Heart right ventricle (tissue), 16 donors: ENCODE results near the gene GCA. TPM values are rescaled to one million over a fixed set of nuclear protein-coding genes. Genes with fewer than 3 reads are reported as not detected.

Source experiments
- ATAC-seq, 8 donors: fragments of 200-7000 bp; cut with Tn5 transposase; one replicate each; pipeline ENCODE4 v1.9.1; 2020; ENCODE audit warnings: mild to moderate bottlenecking in 8 of 8, moderate library complexity in 8 of 8, moderate number of reproducible peaks in 1 of 8
- DNase-seq, 2 donors: peaks; one replicate each; pipeline ENCODE4 v3.0.0-alpha.2; 2020
- H3K27ac ChIP-seq, 10 donors: fragments of 200-600 bp; sonication (generic) in 2 of 10; one replicate each; pipeline versions ENCODE4 v1.5.0 to v1.8.0; 2020 to 2022; ENCODE audit warnings: mild to moderate bottlenecking in 3 of 10
- H3K27me3 ChIP-seq, 7 donors: fragments of 200-600 bp; one replicate each; pipeline ENCODE4 v1.8.0; 2021 to 2022; ENCODE audit warnings: mild to moderate bottlenecking in 2 of 7
- H3K36me3 ChIP-seq, 9 donors: fragments of 200-600 bp; sonication (generic) in 1 of 9; one replicate each; pipeline versions ENCODE4 v1.5.0 to v1.8.0; 2020 to 2022; ENCODE audit warnings: mild to moderate bottlenecking in 2 of 9
- H3K4me1 ChIP-seq, 9 donors: fragments of 200-600 bp; sonication (generic) in 1 of 9; one replicate each; pipeline versions ENCODE4 v1.5.0 to v1.8.0; 2020 to 2022; ENCODE audit warnings: mild to moderate bottlenecking in 4 of 9
- H3K4me3 ChIP-seq, 10 donors: fragments of 200-600 bp; sonication (generic) in 2 of 10; one replicate each; pipeline versions ENCODE4 v1.5.0 to v1.8.0; 2020 to 2022; ENCODE audit warnings: mild to moderate bottlenecking in 7 of 10, moderate library complexity in 2 of 10
- H3K9me3 ChIP-seq, 11 donors: fragments of 200-600 bp in 10 of 11; sonication (generic) in 2 of 11; one replicate each; pipeline versions ENCODE4 v1.5.0 to v1.8.0; 2013 to 2022; ENCODE audit warnings: mild to moderate bottlenecking in 2 of 11, control low read depth in 1 of 11, moderate library complexity in 1 of 11
- CTCF ChIP-seq, 9 donors: fragments of 200-600 bp; sonication (generic) in 2 of 9; IDR thresholded peaks; one replicate each; pipeline versions ENCODE4 v1.5.0 to v1.8.0; 2021 to 2022; ENCODE audit warnings: antibody characterized with exemption in 9 of 9, mild to moderate bottlenecking in 5 of 9, moderate library complexity in 1 of 9
- WGBS, 2 donors: extraction: QIAGEN DNeasy Blood & Tissue Kit; methylation state at CpG; one replicate each; pipeline ENCODE4 v1.1.7; 2013; ENCODE audit warnings: inconsistent platforms in 1 of 2; 5-methylcytosine and 5-hydroxymethylcytosine counted together
- intact Hi-C, 10 donors: fragments of 100-400 bp; cut with DNase I; formaldehyde crosslinking; loops; one replicate each; pipeline versions ENCODE4 v1.11.1 to v1.14.2; 2022
- polyA plus RNA-seq, 2 donors: library from polyadenylated mRNA; stranded (reverse); fragments of 200-250 nt; gene quantifications; one replicate each; pipeline ENCODE4 v1.2.3, GENCODE V29; 2013
- total RNA-seq, 10 donors: library from RNA; stranded (reverse); fragmentation: NEBNext Ultra II Directional in 3 of 10; extraction: Animal tissue kit (Norgen Biotek cat#: 25700) in 3 of 10; gene quantifications; one replicate each; pipeline versions ENCODE4 v1.2.1 to v1.2.4, GENCODE V29; 2021 to 2023
- donor health status: Arrhythmogenic right ventricular cardiomyopathy.
- donor health status: ischemic (EF 13 %, LVEDD 7.1; RV severe dilation, severe dysfunction).
- donor health status: healthy with polysubstance abuse.
- donor health status: DM: no; HTN: yes; CAD: no.
- donor health status: DM: no; HTN: no; CAD: no.
- donor health status: ischemic (EF 25% LVEDD 6.9; RV normal size, moderate dysfunction).
- donor health status: ischemic (EF 25% LVEDD 5.7; RV mildly dilated, moderate dysfunction).
- donor health status: healthy.
- donor health status: DM: yes; HTN: yes; CAD: no.
- donor health status: Ischemic cardiomyopathy.
- donor health status: ischemic (EF 35%, LVEDD 5.7; RV mildly dilated, moderate dysfunction).
- donor health status: nonischemic (EF 11% LVEDD 7.7; RV severe dilation, severe dysfunction).
- donor health status: DM: yes; HTN: yes; CAD: no.
- donor health status: PGD.
- donor health status: ischemic (EF 29% LVEDD 5.4; RV normal size, mild dysfunction).
- donor health status: nonischemic (EF 23%, LVEDD 6.1; RV moderate dilation, normal function).

Gene GCA
- total and polyA plus RNA-seq, 12 donors: 3.1 to 19.4 (median 6.9) TPM

DNA sequence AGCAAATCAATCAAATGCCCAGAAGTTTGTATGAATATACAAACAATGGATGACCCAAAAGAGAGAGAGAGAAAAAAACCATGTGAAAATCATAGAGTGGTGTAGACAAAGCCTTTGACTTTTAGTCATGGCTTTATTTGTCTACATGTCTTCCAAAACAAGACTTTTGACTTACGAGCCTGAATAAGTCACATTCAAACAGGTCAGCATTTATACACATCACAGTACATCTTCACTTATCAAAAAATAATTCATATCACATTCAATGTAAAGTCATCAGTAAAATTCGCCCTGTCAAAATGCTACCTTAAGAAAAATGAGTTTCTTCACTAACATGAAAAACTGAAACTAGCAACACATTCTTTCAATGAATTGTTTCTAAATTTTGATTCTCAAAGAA is 27.3 kb upstream of the GCA start:
- intact Hi-C loops: no loop called here
- WGBS, 2 donors: 78 to 84% methylated on average over 2 of the region's 2 CpGs
- H3K4me3 ChIP-seq: peak overlapping the region in 8 of 10 donors; percentile 72 to 88 (median 82)
- no peaks in the 10 kb centered on the region for H3K9me3 ChIP-seq
- H3K4me1 ChIP-seq: peaks cover 0 to 56% (median 21%) of the 10 kb centered on the region in 9 donors
- no peak for DNase-seq
- H3K27ac ChIP-seq: no peak overlapping the region
- ATAC-seq: no peak
- TF ChIP-seq CTCF (IDR thresholded peaks at IDR 0.05): no peak
- H3K27me3 ChIP-seq: no peaks in the 10 kb centered on the region
- no peaks in the 10 kb centered on the region for H3K36me3 ChIP-seq

GRCh38 chr2:162317058-162317742 is 26.7 kb upstream of the GCA start:
- no peak for TF ChIP-seq CTCF (IDR thresholded peaks at IDR 0.05)
- Histone ChIP-seq H3K4me1 (peaks cover 0 to 55% (median 21%) of the 10 kb centered on the region in 9 donors), H3K9me3 (no peaks in the 10 kb centered on the region), H3K4me3 (peak overlapping the region; percentile 39 to 88 (median 81)), H3K27me3 (no peaks in the 10 kb centered on the region), H3K36me3 (no peaks in the 10 kb centered on the region), H3K27ac (peak overlapping the region in 9 of 10 donors; percentile 80 to 95 (median 93))
- ATAC-seq (no peak), DNase-seq (no peak)
- WGBS, 2 donors: 61 to 75% methylated on average over 3 of the region's 3 CpGs
- intact Hi-C loops: no loop called here

DNA sequence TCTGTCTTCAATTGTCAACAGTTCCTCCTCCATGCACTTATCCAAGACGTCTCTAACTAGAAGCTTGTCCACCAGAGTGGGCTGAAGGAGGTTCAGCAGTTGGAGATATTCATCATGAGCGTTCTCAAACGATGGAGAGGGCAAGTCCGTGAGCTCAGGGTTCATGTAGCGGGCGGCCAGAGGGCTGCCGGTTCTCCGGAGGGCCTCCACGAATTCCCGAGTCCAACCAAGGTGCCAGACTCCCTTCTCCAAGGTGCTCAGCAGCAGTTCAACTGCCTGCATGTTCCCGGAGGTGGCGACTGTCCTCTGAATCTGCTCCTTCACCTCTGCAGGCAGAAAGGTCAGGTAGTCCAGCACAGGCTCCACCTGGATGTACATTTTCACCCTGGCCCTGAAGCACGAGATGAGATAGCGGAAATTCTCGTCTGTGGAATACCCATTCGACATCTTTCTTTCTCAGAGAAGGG is 26.0 kb upstream of the GCA start:
- no peaks in the 10 kb centered on the region for H3K27me3 ChIP-seq
- H3K9me3 ChIP-seq: no peaks in the 10 kb centered on the region
- no peaks in the 10 kb centered on the region for H3K36me3 ChIP-seq
- ATAC-seq: peak in 7 of 8 donors; percentile 7 to 47 (median 20)
- H3K4me3 ChIP-seq: peak overlapping the region; percentile 39 to 88 (median 81)
- intact Hi-C loops: no loop called here
- H3K27ac ChIP-seq: peak overlapping the region; percentile 75 to 95 (median 92)
- peaks cover 0 to 53% (median 21%) of the 10 kb centered on the region in 9 donors for H3K4me1 ChIP-seq
- DNase-seq: peak in 1 of 2 donors; percentile 19
- TF ChIP-seq CTCF (IDR thresholded peaks at IDR 0.05): no peak
- 22 to 36% methylated on average over 16 of the region's 16 CpGs for WGBS, 2 donors

DNA sequence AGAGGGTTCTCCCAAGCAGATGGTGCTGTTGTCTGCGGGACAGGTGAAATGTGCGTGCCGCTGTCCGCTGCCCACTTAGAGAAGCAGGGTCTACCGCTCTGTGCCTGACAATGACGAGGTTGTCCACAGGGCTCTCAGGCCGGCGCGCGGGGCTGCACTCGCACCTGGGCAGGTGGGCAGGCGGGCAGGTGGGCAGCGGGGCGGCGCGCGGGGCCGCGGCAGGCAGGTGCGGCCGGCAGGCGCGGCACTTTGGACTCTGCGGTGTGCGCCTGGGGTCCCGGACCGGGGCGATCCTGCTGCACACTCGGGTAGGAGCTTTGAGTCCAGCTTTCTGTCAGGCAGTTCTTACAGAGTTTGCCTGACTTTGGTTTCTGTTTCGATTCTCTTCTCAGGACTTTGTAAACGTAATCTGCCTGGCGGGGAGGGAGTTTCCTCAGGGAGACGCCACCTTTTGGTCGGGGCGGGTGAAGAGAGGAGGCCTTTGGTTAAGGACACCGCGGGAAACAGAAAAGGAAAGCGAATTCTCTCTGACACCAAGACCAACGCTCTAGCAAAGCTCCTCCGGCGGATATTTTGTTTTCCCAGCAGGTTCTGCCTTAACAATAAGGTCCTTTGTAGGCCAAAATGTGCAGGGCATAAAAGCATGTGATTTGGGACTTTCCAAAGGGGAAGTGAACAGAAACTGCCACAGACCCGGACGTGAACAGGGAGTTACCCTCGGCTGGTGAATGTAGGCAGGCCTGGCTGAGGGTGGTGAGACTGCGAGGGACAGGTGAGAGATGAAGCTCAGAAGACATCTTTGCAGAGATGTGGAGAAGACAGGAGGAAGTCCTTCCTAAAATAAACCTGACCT is 25.4 kb upstream of the GCA start, which contains the start of gene IFIH1:
Gene IFIH1, minus strand, starts transcription at position 357 of the 853 bp plus-strand sequence. CDS start 377 bp downstream, outside the sequence.
- Histone ChIP-seq H3K27me3 (no peaks in the 10 kb centered on the region), H3K9me3 (no peaks in the 10 kb centered on the region), H3K27ac (peak within 1 kb of the TSS; percentile 75 to 95 (median 92)), H3K4me1 (peaks cover 0 to 53% (median 21%) of the 10 kb centered on the region in 9 donors), H3K4me3 (peak within 1 kb of the TSS; percentile 39 to 88 (median 81)), H3K36me3 (no peaks in the 10 kb centered on the region)
- TF ChIP-seq CTCF (IDR thresholded peaks at IDR 0.05): peak in 8 of 9 donors; percentile 6 to 59 (median 37)
- intact Hi-C loops: no loop called here
- 1% methylated on average over 45 of the region's 45 CpGs for WGBS, 2 donors
- DNase-seq: peak; percentile 72 to 88
- ATAC-seq: peak; percentile 90 to 98 (median 96)
